RPMI8226 (cell line): Measurements from ENCODE around the gene SQSTM1.

ENCODE experiments used
- DNase-seq: peaks from one replicate; pipeline ENCODE4 v3.0.0-alpha.2; 2015

SQSTM1 gene

DNA sequence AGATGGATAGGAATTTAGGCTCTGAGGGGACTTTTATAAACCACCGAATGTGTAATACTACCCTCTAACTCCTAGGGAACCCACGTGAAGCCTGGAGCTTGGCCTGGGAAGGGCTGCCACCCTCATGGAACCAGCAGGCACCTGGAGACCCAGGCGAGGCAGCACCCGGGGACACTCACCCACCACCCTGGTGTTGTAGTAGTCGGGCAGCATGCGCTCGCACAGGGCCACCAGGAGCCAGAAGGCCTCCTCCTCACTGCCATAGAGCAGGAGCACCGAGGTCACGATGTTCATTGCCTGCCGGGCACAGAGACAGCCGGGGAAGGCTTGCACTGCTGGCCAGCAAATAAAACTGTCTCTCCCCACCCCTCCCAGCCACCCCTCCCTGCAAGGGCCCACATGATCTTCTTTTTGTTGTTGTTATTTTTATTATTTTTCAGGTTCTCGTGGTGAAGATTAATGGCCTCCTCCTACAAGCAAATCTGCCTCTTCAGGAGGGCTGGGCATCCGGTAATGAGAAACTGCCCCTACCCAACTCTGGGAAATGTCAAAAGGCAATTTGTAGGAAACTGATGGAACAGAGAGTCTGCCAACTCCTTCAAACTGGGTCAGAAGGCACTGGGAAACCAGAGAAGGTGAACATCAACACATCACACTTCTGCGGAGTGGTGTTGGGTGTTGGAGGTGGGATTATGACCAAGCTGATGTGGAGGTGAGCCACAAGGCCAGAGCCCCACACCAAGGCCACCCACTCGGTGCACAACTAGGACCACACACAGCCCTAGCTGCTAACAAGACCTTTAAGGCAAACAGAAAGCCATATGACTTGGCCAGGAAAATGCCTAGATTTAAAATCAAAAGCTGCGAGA lies 55.3 kb downstream of the SQSTM1 start:
- no peak for DNase-seq

DNA sequence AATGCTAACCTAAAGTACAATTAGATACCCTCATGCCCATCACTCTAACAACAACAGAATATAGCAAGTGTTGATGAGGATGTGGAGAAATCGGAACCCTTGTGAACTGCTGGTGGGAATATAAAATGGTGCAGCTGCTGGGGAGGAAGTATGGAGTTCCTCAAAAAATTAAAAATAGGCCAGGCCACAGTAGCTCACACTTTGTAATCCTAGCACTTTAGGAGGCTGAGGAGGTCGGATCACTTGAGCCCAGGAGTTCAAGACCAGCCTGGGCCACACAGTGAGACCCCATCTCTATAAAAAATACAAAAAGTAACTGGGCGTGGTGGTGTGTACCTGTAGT lies 55.9 kb downstream of the SQSTM1 start:
- no peak for DNase-seq

DNA sequence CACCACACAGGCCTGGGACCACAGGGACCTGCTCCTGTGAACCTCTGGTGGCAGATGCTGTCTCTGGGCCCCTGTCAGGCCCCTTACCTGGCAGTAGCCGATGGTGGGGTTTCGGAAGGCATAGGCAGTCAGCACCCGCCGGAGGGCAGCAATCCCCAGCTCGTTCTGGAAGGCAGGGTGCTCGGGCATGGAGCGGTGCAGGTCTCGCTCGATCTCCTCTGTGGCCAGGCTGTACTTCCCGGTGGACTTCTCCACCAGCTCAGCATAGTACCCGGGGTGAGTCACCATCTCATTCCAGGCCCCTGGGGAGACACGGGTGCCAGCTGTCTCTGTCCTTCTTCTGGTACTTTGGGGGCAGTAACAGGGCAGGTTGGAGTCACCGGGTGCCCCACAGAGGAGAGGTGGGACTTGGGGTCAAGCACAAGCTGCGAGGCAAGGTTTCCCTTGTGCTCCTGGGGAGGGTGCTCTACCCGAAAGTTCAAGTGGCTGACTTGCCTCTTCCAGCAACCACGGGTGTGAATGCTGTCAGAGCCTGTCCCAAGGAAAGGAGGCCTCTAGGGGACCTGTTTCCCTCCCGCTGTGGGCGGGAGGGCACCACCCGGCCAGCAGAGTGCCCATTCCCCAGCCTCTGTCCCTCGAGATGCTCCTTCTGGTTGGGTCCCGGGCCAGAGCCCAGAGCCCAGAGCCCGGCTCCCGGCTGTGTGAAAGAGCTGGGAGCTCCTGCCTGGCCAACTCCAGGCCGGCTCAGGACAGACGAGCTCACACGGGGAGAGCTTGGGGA lies 57.7 kb downstream of the SQSTM1 start:
- no peak for DNase-seq

DNA sequence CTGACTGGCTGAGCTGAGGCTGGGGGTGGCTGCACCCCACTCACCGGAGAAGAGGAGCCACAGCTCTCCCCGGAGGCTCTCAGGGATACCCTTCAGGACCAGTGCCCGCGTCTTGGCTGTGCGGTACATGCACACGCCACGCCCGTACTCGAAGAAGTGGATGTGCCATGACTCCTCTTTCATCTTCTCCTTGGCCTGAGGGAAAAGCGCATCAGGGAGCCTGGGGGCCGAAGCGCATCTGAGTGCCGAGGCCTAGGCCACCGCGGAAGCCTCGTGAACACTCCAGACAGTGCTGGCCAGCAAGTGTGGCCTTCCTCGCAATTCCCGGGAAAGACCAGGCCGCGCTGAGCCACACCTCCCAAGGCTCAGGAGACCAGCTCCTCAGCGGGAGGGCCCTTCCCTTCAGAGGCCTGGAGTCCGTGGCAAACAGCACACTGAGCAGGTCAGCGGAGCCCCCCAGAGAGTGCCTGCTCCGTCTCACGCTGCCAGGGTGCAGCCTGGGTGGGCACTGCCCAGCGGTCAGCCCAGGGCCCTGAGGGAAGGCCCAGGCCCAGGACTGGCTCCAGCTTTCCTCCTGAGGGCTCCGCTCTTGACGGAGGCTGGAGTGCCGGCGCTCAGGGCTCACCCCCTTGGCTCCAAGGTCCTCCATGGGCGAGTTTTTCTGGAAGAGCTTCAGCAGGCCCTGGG lies 58.4 kb downstream of the SQSTM1 start:
- DNase-seq = no peak

DNA sequence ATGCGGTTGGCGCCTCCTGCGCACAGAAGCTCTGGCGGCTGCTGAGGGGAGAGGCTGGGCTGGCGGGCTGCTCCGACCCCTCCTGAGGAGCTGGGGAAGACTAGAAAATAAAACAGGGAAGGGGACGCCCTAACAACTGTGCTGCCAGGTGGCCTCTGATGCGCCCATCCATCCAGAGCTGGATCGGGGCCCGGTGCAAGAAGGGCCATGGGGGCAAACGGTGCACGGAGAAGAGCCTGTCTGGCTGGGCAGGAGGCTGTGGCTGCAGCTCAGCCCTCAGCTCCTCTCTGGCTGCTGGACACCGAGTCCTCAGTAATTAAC lies 58.9 kb downstream of the SQSTM1 start:
- no peak for DNase-seq

DNA sequence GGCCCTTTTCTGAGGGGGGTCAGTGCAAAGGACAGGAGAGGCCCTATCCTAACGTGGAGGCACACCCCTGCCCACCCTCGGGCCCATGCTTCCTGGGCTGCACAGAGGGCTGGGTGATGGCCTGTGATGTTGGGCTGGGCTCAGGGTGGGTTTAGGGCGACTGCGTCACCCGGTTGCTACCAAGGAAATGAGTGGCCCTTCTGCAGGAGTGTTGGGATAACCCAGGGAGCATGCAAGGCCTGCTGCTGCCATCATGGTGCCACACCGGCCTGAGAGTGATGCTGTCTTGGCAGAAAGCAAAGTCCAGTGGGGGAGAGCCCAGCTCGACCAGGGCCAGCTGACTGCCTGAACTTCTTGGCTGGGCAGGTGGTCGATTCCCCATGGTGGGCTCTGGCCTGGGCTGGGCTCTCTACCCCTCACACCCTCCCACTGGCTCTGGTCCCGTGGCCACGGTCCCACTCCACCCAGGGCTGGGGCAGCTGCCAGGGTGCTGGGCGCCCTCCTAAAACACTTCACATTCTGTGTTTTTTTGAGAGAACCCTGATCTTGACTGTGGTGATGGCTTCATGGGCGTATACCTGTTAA lies 59.5 kb downstream of the SQSTM1 start:
- no peak for DNase-seq

DNA sequence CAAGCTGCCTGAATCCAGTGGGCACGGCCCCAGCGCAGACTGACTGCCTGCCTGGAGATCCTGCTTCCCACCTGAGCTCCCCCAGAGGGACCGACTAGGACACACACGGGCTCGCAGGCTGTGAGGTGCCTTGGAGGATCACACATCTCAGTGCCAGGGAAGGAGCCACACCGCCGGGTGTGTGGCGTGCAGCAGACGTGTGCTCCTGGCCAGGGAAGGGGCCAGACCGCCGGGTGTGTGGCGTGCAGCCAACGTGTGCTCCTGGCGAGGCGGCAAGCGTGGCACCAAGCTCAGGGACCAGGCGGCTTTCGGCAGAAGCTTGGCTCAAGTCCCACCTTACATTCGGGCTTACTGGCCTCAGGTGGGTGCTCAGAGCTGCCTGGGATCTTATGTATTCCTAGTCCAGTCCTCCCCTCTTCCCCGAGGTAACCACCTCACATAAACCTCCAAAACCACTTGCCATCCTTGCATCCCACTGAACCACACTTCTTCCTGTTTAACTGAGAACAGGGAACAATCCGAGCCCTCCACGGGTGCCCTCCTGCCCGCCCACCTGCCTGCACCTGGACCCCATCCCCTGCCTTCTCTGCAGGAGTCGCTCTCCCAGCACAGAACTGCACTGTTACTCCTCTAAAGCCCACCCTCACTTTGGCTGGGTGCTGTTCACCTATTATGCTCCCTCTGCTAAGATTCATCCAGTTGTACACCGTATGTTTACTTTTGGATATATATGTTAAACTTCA lies 60.3 kb downstream of the SQSTM1 start:
- no peak for DNase-seq

DNA sequence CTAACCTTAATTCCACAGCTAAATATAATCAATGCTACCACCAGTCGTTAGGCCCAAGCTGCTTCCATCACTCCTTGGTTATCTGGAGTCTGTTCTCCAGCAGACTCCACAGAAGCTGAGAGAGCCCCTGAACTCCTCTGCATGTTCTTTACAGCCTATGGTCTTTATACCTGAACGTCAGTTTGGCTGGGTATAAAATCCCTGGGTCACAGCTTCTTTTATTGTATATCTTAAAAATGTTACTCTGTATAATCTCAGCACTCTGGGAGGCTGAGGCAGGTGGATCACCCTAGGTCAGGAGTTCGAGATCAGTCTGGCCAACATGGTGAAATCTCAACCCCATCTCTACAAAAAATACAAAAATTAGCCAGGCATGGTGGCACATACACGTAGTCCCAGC lies 61.6 kb downstream of the SQSTM1 start:
- DNase-seq = no peak

DNA sequence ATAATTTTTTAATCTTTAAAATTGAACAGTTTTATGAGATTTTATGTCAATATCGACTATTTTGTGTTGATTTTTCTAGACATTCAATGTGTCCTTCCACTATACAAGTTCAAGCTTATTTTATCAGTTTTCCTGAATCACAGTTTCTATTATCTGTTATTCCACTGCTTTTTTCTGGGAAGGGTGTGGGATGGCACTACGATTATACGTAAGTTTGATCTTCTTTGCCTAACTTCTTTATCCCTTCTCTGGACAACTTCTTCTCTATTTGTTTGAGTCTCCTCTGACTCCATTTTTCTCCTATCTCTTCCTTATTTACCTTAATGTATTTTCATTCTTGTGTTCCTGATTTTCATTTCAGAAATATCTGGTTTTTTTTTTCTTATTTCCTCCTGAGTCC lies 62.5 kb downstream of the SQSTM1 start:
- DNase-seq = no peak

DNA sequence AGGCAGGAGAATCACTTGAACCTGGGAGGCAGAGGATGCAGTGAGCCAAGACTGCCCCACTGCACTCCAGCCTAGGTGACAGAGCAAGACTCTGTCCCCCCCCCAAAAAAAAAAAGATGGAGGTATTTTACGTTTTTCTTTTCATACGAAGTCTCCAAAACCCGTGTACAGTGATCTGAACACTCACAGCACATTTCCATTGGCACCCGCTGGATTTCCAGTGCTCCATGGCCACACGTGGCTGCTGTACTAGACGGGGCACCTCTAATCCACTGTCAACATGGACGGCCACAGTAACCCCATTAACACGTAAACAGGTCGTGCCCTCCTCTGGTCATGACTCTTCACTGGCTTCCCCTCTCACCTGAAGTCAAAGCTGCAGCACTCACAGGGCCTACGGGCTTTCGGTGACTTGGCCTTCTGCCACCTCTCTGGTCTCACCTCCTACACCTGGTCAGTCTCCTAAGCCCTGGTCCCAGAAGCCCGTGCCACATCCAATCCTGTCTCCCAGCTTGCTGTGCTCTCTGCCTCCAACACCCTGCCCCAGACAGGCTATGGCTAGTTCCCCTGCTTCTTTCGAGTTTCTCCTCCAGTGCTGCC lies 64.9 kb downstream of the SQSTM1 start:
- DNase-seq = no peak

DNA sequence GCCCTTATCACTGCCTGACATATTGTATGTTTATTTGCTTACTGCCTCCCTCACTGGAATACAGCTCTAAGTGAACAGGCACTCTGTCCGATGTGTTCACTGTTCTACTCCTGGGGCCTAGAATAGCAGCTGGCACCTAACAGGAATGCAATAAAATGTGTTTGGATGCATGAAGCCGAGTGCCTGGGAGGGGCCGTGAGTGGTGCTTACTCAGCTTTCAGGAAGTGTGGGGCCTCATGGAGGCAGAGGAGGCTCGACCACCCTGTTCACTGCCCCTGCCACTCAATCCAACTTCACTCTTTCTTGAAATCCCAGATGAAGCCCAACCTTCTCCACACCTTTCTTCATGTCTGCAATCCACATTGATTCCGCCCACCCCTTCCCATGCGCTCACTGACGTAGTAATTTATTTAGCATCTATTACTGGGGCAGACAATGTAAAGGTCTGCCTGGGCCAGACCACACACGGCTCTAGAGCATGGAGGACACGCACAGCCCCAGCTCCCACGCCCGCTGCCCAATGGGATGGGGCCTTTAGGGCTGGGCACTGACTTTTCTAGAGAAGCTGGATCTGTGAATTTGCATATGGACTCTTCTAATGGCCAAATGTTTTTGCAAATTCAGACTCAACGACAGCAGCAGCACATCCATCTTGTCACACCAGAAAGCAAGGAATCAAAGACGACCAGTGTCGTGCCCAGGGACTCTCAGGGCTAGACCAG lies 65.6 kb downstream of the SQSTM1 start:
- no peak for DNase-seq

DNA sequence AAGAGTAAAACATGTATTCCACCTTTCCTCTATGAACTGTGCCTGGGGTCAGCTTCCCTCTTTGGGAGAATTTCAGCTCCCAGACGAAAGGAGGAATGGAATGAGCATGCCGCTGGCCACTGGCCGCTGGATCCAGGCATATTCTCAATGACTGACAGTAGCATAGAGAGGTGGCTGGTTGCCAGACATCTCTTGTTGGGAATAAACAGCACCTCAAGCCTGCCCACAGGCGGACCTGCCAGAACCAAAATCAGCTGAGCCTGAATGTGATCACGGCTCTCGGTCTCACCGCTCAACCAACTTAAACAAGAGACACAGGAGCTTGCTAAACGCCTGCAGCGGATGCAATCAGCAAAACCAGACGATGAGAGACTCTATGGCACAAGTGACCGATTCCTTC lies 66.4 kb downstream of the SQSTM1 start:
- no peak for DNase-seq
